KOPT-K1 (cell line): ENCODE results near the gene RPS28.

Source experiments
- H3K27ac ChIP-seq: fragments of 200-600 bp; sonication (generic); 2 replicates; pipeline ENCODE4 v1.5.1; 2016; ENCODE audit warnings: antibody characterized with exemption, mild to moderate bottlenecking, low read depth, low read length; ENCODE audit not compliant: poor library complexity, severe bottlenecking
- H3K36me3 ChIP-seq: fragments of 200-600 bp; sonication (generic); 2 replicates; pipeline ENCODE4 v1.5.1; 2017; ENCODE audit warnings: antibody characterized with exemption, mild to moderate bottlenecking, low read length, moderate library complexity; ENCODE audit not compliant: insufficient read depth
- H3K9me3 ChIP-seq: fragments of 200-600 bp; sonication (generic); 2 replicates; pipeline ENCODE4 v1.5.1; 2017; ENCODE audit warnings: antibody characterized with exemption, low read length, mild to moderate bottlenecking; ENCODE audit not compliant: insufficient read depth, poor library complexity, severe bottlenecking

RPS28 gene

GRCh38 chr19:8370176-8371010 lies 49.1 kb downstream of the RPS28 start:
- Histone ChIP-seq H3K9me3 (no peaks in the 10 kb centered on the region), H3K27ac (no peak overlapping the region), H3K36me3 (no peaks in the 10 kb centered on the region)

- no peaks in the 10 kb centered on the region for H3K36me3 ChIP-seq
- H3K9me3 ChIP-seq, result no peaks in the 10 kb centered on the region
- H3K27ac ChIP-seq, result no peak overlapping the region
These were observed 49.9 kb downstream of the RPS28 start for GRCh38 chr19:8371011-8371804.
